ENCODE data around the gene CFDP1.

The CFDP1 gene

DNA sequence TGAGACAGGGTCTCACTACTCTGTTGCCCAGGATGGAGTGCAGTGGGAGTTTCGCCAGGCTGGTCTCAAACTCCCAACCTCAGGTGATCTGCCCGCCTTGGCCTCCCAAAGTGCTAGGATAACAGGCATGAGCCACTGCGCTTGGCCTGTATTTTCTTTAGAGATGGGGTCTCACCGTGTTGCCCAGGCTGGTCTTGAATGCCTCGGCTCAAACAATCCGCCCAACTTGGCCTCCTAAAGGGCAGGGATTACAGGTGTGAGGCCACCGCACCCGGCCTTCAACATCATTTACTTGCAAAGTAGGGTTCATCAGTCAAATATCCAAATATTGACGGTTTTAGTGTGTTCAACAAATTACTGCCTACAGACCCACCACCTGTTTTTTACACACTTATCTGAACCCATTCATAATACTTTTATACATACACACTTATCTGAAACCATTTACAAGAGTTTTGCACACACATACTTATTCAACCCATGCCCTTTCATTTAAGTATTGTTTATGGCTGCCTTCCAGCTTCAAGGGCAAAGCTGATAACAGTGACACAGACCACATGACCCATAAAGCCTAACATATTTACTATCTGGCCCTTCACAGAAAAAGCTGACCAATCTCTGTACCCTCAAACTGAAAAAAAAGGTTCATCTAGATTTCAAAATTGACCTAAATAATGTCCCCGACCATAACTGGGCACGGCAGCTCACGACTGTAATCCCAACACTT, 19.3 kb upstream of the CFDP1 start:
- Histone ChIP-seq H3K4me3 (ENCODE audit: low read length) (no peak overlapping the region), H3K4me1 (ENCODE audit: control insufficient read depth, low read length) (no peaks in the 10 kb centered on the region), H3K27me3 (ENCODE audit: control insufficient read depth, low read length) (no peaks in the 10 kb centered on the region), H3K9me2 (replicated peaks; ENCODE audit: control insufficient read depth, low read length) (no peaks in the 10 kb centered on the region), H3K27ac (ENCODE audit: low read depth, low read length) (no peak overlapping the region), H3K4me2 (ENCODE audit: low read length) (no peak overlapping the region), H3K79me2 (ENCODE audit: control insufficient read depth, low read length) (peaks cover 53% of the 10 kb centered on the region), H4K20me1 (ENCODE audit: control insufficient read depth, insufficient read depth, low read depth, low read length) (peaks cover 14% of the 10 kb centered on the region), H3K36me3 (ENCODE audit: control insufficient read depth, low read length) (peaks cover 12% of the 10 kb centered on the region), H3F3A (ENCODE audit: control insufficient read depth, insufficient read depth) (no peaks in the 10 kb centered on the region), H3K9me3 (ENCODE audit: control insufficient read depth, insufficient read depth, low read length) (no peaks in the 10 kb centered on the region)
- no peak for TF ChIP-seq EZH2phosphoT487 (IDR thresholded peaks at IDR 0.05; ENCODE audit: borderline replicate concordance, low read length)
- TF ChIP-seq CTCF (IDR thresholded peaks at IDR 0.05; ENCODE audit: low read depth, low read length, poor library complexity, severe bottlenecking), result no peak

- no peak overlapping the region for H3K4me3 ChIP-seq (ENCODE audit: low read length)
- H4K20me1 ChIP-seq (ENCODE audit: control insufficient read depth, insufficient read depth, low read depth, low read length), result peaks cover 5% of the 10 kb centered on the region; the same call in 1 of the 2 replicates
- no peak overlapping the region for H3K4me2 ChIP-seq (ENCODE audit: low read length)
- TF ChIP-seq EZH2phosphoT487 (IDR thresholded peaks at IDR 0.05; ENCODE audit: borderline replicate concordance, low read length) (no peak), CTCF (IDR thresholded peaks at IDR 0.05; ENCODE audit: low read depth, low read length, poor library complexity, severe bottlenecking) (no peak)
- H3K27ac ChIP-seq (ENCODE audit: low read depth, low read length), result no peak overlapping the region
- no peaks in the 10 kb centered on the region for H3K4me1 ChIP-seq (ENCODE audit: control insufficient read depth, low read length)
- no peaks in the 10 kb centered on the region for H3K27me3 ChIP-seq (ENCODE audit: control insufficient read depth, low read length)
- H3K79me2 ChIP-seq (ENCODE audit: control insufficient read depth, low read length), result peaks cover under 1% of the 10 kb centered on the region; the same call in 1 of the 2 replicates
- H3K9me2 ChIP-seq (replicated peaks; ENCODE audit: control insufficient read depth, low read length), result no peaks in the 10 kb centered on the region
- no peaks in the 10 kb centered on the region; the same call in 1 of the 2 replicates for H3F3A ChIP-seq (ENCODE audit: control insufficient read depth, insufficient read depth)
- H3K9me3 ChIP-seq (ENCODE audit: control insufficient read depth, insufficient read depth, low read length), result no peaks in the 10 kb centered on the region
- peaks cover 19% of the 10 kb centered on the region for H3K36me3 ChIP-seq (ENCODE audit: control insufficient read depth, low read length)
Observed at GRCh38 chr16:75446416-75446815, 13.1 kb upstream of the CFDP1 start.

DNA sequence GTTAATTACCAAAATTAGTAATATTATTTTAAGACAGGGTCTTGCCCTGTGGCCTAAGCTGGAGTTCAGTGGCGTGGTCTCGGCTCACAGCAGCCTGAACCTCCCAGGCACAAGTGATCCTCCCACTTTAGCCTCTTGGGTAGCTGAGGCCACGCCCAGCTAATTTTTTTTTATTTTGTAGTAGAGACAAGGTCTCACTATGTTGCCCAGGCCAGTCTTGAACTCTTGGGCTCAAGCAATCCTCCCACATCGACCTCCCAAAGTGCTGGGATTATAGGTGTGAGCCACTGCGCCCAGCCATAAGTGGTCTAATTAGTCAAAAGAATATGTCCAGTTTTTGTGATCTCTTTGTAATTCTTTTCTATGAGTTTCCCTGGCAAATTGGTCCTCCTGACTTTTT, 12.0 kb upstream of the CFDP1 start:
- Histone ChIP-seq H3K36me3 (ENCODE audit: control insufficient read depth, low read length) (peaks cover 12% of the 10 kb centered on the region), H3K4me3 (ENCODE audit: low read length) (no peak overlapping the region), H3K27me3 (ENCODE audit: control insufficient read depth, low read length) (no peaks in the 10 kb centered on the region), H3K79me2 (ENCODE audit: control insufficient read depth, low read length) (no peaks in the 10 kb centered on the region), H3F3A (ENCODE audit: control insufficient read depth, insufficient read depth) (no peaks in the 10 kb centered on the region; the same call in 1 of the 2 replicates), H4K20me1 (ENCODE audit: control insufficient read depth, insufficient read depth, low read depth, low read length) (peaks cover 5% of the 10 kb centered on the region; the same call in 1 of the 2 replicates), H3K9me2 (replicated peaks; ENCODE audit: control insufficient read depth, low read length) (no peaks in the 10 kb centered on the region), H3K4me2 (ENCODE audit: low read length) (no peak overlapping the region), H3K4me1 (ENCODE audit: control insufficient read depth, low read length) (no peaks in the 10 kb centered on the region), H3K9me3 (ENCODE audit: control insufficient read depth, insufficient read depth, low read length) (no peaks in the 10 kb centered on the region), H3K27ac (ENCODE audit: low read depth, low read length) (no peak overlapping the region)
- TF ChIP-seq EZH2phosphoT487 (IDR thresholded peaks at IDR 0.05; ENCODE audit: borderline replicate concordance, low read length) (no peak), CTCF (IDR thresholded peaks at IDR 0.05; ENCODE audit: low read depth, low read length, poor library complexity, severe bottlenecking) (no peak)

Measured in DOHH2 (cell line).